GM21786 (cell line): ENCODE data around the gene FBXO40.
A peak's percentile ranks its signal among the peaks of the same experiment; 100 is the strongest.

Experiments
- ATAC-seq: cut with Tn5 transposase; IDR thresholded peaks from one replicate; pipeline ENCODE4 v1.9.1; 2021; ENCODE audit not compliant: unreplicated experiment

FBXO40 gene

GRCh38 chr3:121619691-121620090 is 26.5 kb downstream of the FBXO40 start:
- ATAC-seq = no peak

- ATAC-seq = no peak
Measured at GRCh38 chr3:121621491-121621890, 28.3 kb downstream of the FBXO40 start.

- ATAC-seq = no peak
Measured at GRCh38 chr3:121624147-121624899, 31.1 kb downstream of the FBXO40 start.

- no peak for ATAC-seq
Measured at GRCh38 chr3:121626495-121626894, 33.3 kb downstream of the FBXO40 start.

- no peak for ATAC-seq
Measured at GRCh38 chr3:121627211-121627610, 34.0 kb downstream of the FBXO40 start.

GRCh38 chr3:121627622-121628021 is 34.4 kb downstream of the FBXO40 start:
- no peak for ATAC-seq

GRCh38 chr3:121629601-121630000 is 36.4 kb downstream of the FBXO40 start:
- ATAC-seq = no peak

GRCh38 chr3:121630355-121630754 is 37.2 kb downstream of the FBXO40 start:
- ATAC-seq = no peak

- ATAC-seq = no peak
Measured at GRCh38 chr3:121637922-121638321, 44.7 kb downstream of the FBXO40 start.

GRCh38 chr3:121641127-121641526 is 47.9 kb downstream of the FBXO40 start:
- ATAC-seq = no peak

- ATAC-seq = no peak
Measured at GRCh38 chr3:121642601-121643314, 49.6 kb downstream of the FBXO40 start.

- no peak for ATAC-seq
Measured at GRCh38 chr3:121645054-121645453, 51.9 kb downstream of the FBXO40 start.

GRCh38 chr3:121648219-121648958 is 55.2 kb downstream of the FBXO40 start:
- ATAC-seq = no peak

- ATAC-seq = no peak
Measured at GRCh38 chr3:121649645-121650044, 56.5 kb downstream of the FBXO40 start.

GRCh38 chr3:121651684-121652083 is 58.5 kb downstream of the FBXO40 start:
- no peak for ATAC-seq

GRCh38 chr3:121654493-121655385 is 61.6 kb downstream of the FBXO40 start:
- peak; percentile 74 for ATAC-seq

- no peak for ATAC-seq
Measured at GRCh38 chr3:121658716-121659435, 65.7 kb downstream of the FBXO40 start.

- ATAC-seq = no peak
Measured at GRCh38 chr3:121659586-121659985, 66.4 kb downstream of the FBXO40 start.

- ATAC-seq = peak; percentile 85
Measured at GRCh38 chr3:121660356-121661171, 67.4 kb downstream of the FBXO40 start, which contains the start of gene HCLS1. Gene HCLS1 (minus strand): TSS chr3:121660903. CDS start chr3:121658347, 2,556 bp downstream.
